ENCODE measurements around the gene DIPK1B.

DNA sequence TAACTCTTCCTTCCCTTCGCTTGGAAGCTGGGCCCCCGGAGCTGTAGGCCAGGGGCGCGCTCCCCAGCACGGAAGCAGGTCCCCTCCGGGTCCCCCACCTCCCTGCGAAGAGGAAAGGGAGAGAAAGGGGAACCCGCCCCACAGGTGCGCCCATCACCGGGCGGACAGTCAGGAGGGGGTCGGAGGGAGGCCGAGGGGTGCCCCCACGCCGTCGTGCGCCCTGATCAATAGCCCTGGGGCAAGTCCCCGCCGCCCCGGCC lies 25.9 kb upstream of the DIPK1B start:
- TF ChIP-seq, protein P1, sequence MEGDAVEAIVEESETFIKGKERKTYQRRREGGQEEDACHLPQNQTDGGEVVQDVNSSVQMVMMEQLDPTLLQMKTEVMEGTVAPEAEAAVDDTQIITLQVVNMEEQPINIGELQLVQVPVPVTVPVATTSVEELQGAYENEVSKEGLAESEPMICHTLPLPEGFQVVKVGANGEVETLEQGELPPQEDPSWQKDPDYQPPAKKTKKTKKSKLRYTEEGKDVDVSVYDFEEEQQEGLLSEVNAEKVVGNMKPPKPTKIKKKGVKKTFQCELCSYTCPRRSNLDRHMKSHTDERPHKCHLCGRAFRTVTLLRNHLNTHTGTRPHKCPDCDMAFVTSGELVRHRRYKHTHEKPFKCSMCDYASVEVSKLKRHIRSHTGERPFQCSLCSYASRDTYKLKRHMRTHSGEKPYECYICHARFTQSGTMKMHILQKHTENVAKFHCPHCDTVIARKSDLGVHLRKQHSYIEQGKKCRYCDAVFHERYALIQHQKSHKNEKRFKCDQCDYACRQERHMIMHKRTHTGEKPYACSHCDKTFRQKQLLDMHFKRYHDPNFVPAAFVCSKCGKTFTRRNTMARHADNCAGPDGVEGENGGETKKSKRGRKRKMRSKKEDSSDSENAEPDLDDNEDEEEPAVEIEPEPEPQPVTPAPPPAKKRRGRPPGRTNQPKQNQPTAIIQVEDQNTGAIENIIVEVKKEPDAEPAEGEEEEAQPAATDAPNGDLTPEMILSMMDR (IDR thresholded peaks at IDR 0.05; ENCODE audit: insufficient read depth, low read depth, low read length) = no peak
- TF ChIP-seq EZH2 (IDR thresholded peaks at IDR 0.05; ENCODE audit: insufficient read depth, low read length) = no peak

Measured in astrocyte (in vitro differentiated cells and primary cell).